C4-2B (cell line): Measurements from ENCODE around the gene TSPAN16.

Experiments used
- CTCF ChIP-seq: fragments of 450-650 bp; conservative IDR thresholded peaks from 2 replicates; pipeline ENCODE4 v1.5.1; 2017; ENCODE audit warnings: mild to moderate bottlenecking
- ZFX ChIP-seq: fragments of 450-650 bp; IDR thresholded peaks from 2 replicates; pipeline ENCODE4 v1.6.1; 2017

GRCh38 chr19:11299946-11300810, 4.2 kb downstream of the TSPAN16 start:
- TF ChIP-seq CTCF, result no peak
- no peak for TF ChIP-seq ZFX
